Neutrophil (primary cell): ENCODE data around the gene AKAP7.

ENCODE experiments used
- H3K27ac ChIP-seq: fragments of 200-600 bp; sonication (generic); 2 replicates; pipeline ENCODE4 v1.5.1; 2016; ENCODE audit warnings: mild to moderate bottlenecking, moderate library complexity
- H3K27me3 ChIP-seq: fragments of 200-600 bp; sonication (generic); 2 replicates; pipeline ENCODE4 v1.6.0; 2016; ENCODE audit warnings: mild to moderate bottlenecking
- H3K36me3 ChIP-seq: fragments of 200-600 bp; sonication (generic); 2 replicates; pipeline ENCODE4 v1.5.1; 2017
- H3K4me1 ChIP-seq, 2 experiments: fragments of 200-600 bp in 1 of 2; sonication (generic) in 1 of 2; 1 replicate in 1 of 2; 2 replicates in 1 of 2; pipeline versions ENCODE4 v1.5.1 to v1.6.1; 2013 to 2016; ENCODE audit warnings: low read depth in 1 of 2, low read length in 1 of 2, mild to moderate bottlenecking in 1 of 2, moderate library complexity in 1 of 2; ENCODE audit not compliant: control insufficient read depth in 1 of 2, insufficient read depth in 1 of 2
- H3K4me3 ChIP-seq, 2 experiments: fragments of 200-600 bp in 1 of 2; sonication (generic) in 1 of 2; 1 replicate in 1 of 2; 2 replicates in 1 of 2; pipeline ENCODE4 v1.5.1; 2013 to 2016; ENCODE audit warnings: low read depth in 1 of 2, low read length in 1 of 2, mild to moderate bottlenecking in 1 of 2, moderate library complexity in 1 of 2
- H3K9me3 ChIP-seq: fragments of 200-600 bp; sonication (generic); 2 replicates; pipeline ENCODE4 v1.5.1; 2016
- TF ChIP-seq, protein P1 (sequence below): fragments of 200-600 bp; sonication (generic); IDR thresholded peaks from 2 replicates; pipeline ENCODE4 v1.5.1; 2016; ENCODE audit warnings: antibody characterized with exemption

Gene AKAP7

DNA sequence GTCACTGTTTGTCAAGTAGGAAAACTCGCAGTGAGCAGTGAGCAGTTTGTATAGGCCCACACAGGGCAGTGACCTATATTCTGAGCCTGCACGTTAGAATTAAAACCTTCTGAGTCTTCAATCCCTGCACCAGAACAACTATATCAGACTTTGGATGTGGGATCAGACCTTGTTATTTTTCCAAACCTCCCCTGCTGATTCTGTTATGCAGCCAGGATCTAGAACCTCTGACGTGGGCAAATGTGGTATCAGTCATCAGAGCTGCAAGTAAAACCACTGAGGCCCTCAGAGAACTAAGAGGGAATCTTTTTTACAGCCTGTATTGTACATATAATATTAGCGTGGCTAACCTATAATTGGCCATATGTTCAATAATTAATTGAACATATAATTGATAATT lies 32.0 kb upstream of the AKAP7 start:
- Histone ChIP-seq H3K27me3 (no peaks in the 10 kb centered on the region), H3K4me1 (no peaks in the 10 kb centered on the region), H3K4me3 (no peak overlapping the region), H3K9me3 (no peaks in the 10 kb centered on the region), H3K27ac (no peak overlapping the region), H3K36me3 (no peaks in the 10 kb centered on the region)
- TF ChIP-seq, protein P1, sequence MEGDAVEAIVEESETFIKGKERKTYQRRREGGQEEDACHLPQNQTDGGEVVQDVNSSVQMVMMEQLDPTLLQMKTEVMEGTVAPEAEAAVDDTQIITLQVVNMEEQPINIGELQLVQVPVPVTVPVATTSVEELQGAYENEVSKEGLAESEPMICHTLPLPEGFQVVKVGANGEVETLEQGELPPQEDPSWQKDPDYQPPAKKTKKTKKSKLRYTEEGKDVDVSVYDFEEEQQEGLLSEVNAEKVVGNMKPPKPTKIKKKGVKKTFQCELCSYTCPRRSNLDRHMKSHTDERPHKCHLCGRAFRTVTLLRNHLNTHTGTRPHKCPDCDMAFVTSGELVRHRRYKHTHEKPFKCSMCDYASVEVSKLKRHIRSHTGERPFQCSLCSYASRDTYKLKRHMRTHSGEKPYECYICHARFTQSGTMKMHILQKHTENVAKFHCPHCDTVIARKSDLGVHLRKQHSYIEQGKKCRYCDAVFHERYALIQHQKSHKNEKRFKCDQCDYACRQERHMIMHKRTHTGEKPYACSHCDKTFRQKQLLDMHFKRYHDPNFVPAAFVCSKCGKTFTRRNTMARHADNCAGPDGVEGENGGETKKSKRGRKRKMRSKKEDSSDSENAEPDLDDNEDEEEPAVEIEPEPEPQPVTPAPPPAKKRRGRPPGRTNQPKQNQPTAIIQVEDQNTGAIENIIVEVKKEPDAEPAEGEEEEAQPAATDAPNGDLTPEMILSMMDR = no peak

- Histone ChIP-seq H3K4me3 (no peak overlapping the region), H3K36me3 (no peaks in the 10 kb centered on the region)
- TF ChIP-seq, protein P1 = no peak
Measured at GRCh38 chr6:131103901-131104300, 31.4 kb upstream of the AKAP7 start.

GRCh38 chr6:131107151-131107550 lies 28.1 kb upstream of the AKAP7 start:
- TF ChIP-seq, protein P1 = no peak
- Histone ChIP-seq H3K4me3 (no peak overlapping the region), H3K27me3 (no peaks in the 10 kb centered on the region), H3K27ac (no peak overlapping the region), H3K36me3 (no peaks in the 10 kb centered on the region), H3K9me3 (no peaks in the 10 kb centered on the region), H3K4me1 (no peaks in the 10 kb centered on the region)

More at GRCh38 chr6:131103901-131104300, 31.4 kb upstream of the AKAP7 start:
- H3K27ac ChIP-seq = no peak overlapping the region
- H3K4me1 ChIP-seq = no peaks in the 10 kb centered on the region
- no peaks in the 10 kb centered on the region for H3K27me3 ChIP-seq
- no peaks in the 10 kb centered on the region for H3K9me3 ChIP-seq

DNA sequence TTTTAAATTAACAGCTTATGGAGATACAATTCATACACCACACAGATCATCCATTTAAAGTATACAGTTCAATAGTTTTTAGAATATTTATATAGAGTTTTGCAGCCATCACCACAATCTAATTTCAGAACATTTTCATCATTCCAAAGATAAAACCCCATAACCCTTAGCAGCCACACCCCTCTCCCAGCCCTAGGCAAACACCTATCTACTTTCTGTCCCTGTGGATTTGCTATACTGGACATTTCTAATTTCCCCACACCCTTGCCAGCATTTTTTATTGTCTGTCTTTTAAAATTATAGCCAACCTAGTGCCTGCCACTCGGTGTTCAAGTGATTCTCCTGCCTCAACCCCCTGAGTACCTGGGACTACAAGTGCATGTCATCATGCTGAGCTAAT lies 23.0 kb upstream of the AKAP7 start:
- Histone ChIP-seq H3K27me3 (no peaks in the 10 kb centered on the region), H3K4me3 (no peak overlapping the region), H3K36me3 (no peaks in the 10 kb centered on the region), H3K9me3 (no peaks in the 10 kb centered on the region), H3K27ac (no peak overlapping the region), H3K4me1 (no peaks in the 10 kb centered on the region)
- TF ChIP-seq, protein P1 = no peak

DNA sequence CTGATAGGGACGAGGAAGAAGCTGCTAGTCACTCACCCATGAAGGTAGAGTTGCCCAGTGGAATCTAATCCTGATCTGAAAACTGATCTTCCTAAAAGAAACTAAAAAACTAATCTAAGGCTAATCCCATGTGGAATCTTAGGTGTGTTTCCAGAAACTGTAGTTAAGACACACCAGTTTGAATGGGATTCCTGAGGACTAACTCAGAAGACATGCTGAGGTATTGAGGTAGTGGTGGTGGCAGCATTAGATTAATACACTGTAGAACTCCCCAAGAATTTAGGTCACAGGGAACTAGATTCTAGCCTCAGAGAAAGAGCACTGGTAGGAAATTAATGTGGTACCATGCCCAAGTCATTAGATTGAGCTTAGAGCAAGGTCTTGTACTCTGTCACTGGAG lies 19.6 kb upstream of the AKAP7 start:
- Histone ChIP-seq H3K36me3 (no peaks in the 10 kb centered on the region), H3K4me3 (no peak overlapping the region), H3K9me3 (no peaks in the 10 kb centered on the region), H3K4me1 (no peaks in the 10 kb centered on the region), H3K27me3 (no peaks in the 10 kb centered on the region), H3K27ac (no peak overlapping the region)
- TF ChIP-seq, protein P1 = no peak

DNA sequence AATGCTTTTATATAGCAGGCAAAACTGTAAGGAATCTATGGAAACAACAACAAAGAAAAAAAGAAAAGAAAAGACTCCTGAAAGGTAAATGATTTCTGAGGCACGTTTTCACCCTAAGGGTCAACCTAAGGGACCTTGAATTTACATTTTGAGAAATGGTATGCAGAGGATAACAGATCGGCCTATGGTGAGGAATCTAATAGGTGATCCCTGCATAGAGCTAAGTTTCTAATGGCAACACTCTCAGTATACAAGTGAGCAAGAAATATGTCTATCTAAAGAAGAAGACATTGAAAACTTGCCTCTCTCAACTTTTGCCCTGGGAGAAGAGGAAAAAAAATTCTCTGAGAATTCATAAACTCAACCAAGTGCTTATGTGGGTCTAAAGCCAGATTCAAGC lies 18.9 kb upstream of the AKAP7 start:
- Histone ChIP-seq H3K9me3 (no peaks in the 10 kb centered on the region), H3K4me1 (no peaks in the 10 kb centered on the region), H3K4me3 (no peak overlapping the region)

More for the DNA sequence above, 18.9 kb upstream of the AKAP7 start:
- Histone ChIP-seq H3K36me3 (no peaks in the 10 kb centered on the region), H3K27me3 (no peaks in the 10 kb centered on the region), H3K27ac (no peak overlapping the region)
- TF ChIP-seq, protein P1 = no peak
